Measurements from ENCODE around the gene TMEM255A. TPM values are rescaled to one million over a fixed set of nuclear protein-coding genes. Genes with fewer than 3 reads are reported as not detected.

Gene TMEM255A
- total RNA-seq, 1 experiment from 2014 or later: 3.8 TPM

- POLR2A ChIA-PET: no interaction called here
- Histone ChIP-seq H3K9me3 (no peaks in the 10 kb centered on the region), H3K36me3 (ENCODE audit: control insufficient read depth, insufficient read depth, low read length) (no peaks in the 10 kb centered on the region), H3K4me3 (ENCODE audit: low read depth, low read length) (no peak overlapping the region), H3K27me3 (replicated peaks; ENCODE audit: control insufficient read depth, insufficient read depth, low read length) (no peaks in the 10 kb centered on the region), H3K4me1 (no peaks in the 10 kb centered on the region)
- Mint-ChIP-seq H3K9me3 (ENCODE audit: unreplicated experiment) (no peaks in the 10 kb centered on the region), H3K27ac (ENCODE audit: unreplicated experiment) (no peak overlapping the region), H3K27me3 (ENCODE audit: insufficient read depth, unreplicated experiment) (no peaks in the 10 kb centered on the region), H3K4me1 (ENCODE audit: low read depth, unreplicated experiment) (no peaks in the 10 kb centered on the region), H3K4me3 (ENCODE audit: unreplicated experiment) (no peak overlapping the region), H3K36me3 (ENCODE audit: insufficient read depth, unreplicated experiment) (no peaks in the 10 kb centered on the region)
- no peak for TF ChIP-seq CTCF (IDR thresholded peaks at IDR 0.05; ENCODE audit: insufficient read depth in 1 of 2, low read depth in 1 of 2, low read length in 1 of 2, severe bottlenecking in 1 of 2, unreplicated experiment in 1 of 2)
- no TSS peak for BruUV-seq (replicated peaks)
- DNase-seq: no peak
- intact Hi-C loops (cut with micrococcal nuclease; ENCODE audit: unreplicated experiment): no loop called here
- CTCF ChIA-PET: no interaction called here
These were observed 86.9 kb downstream of the TMEM255A start for GRCh38 chrX:120224388-120224787.

GRCh38 chrX:120223374-120223773, 87.9 kb downstream of the TMEM255A start:
- Mint-ChIP-seq H3K9me3 (ENCODE audit: unreplicated experiment) (no peaks in the 10 kb centered on the region), H3K36me3 (ENCODE audit: insufficient read depth, unreplicated experiment) (no peaks in the 10 kb centered on the region), H3K4me1 (ENCODE audit: low read depth, unreplicated experiment) (no peaks in the 10 kb centered on the region), H3K27me3 (ENCODE audit: insufficient read depth, unreplicated experiment) (no peaks in the 10 kb centered on the region), H3K4me3 (ENCODE audit: unreplicated experiment) (no peak overlapping the region), H3K27ac (ENCODE audit: unreplicated experiment) (no peak overlapping the region)
- no peaks in the 10 kb centered on the region for H3K9me3 ChIP-seq
- no peaks in the 10 kb centered on the region for H3K36me3 ChIP-seq (ENCODE audit: control insufficient read depth, insufficient read depth, low read length)
- no peak for DNase-seq
- H3K4me3 ChIP-seq (ENCODE audit: low read depth, low read length): no peak overlapping the region
- BruUV-seq (replicated peaks): no TSS peak
- H3K27me3 ChIP-seq (replicated peaks; ENCODE audit: control insufficient read depth, insufficient read depth, low read length): no peaks in the 10 kb centered on the region
- CTCF ChIA-PET: no interaction called here
- no peaks in the 10 kb centered on the region for H3K4me1 ChIP-seq
- POLR2A ChIA-PET: no interaction called here
- no peak for TF ChIP-seq CTCF (IDR thresholded peaks at IDR 0.05; ENCODE audit: insufficient read depth in 1 of 2, low read depth in 1 of 2, low read length in 1 of 2, severe bottlenecking in 1 of 2, unreplicated experiment in 1 of 2)
- intact Hi-C loops (cut with micrococcal nuclease; ENCODE audit: unreplicated experiment): no loop called here

- Histone ChIP-seq H3K4me3 (ENCODE audit: low read depth, low read length) (no peak overlapping the region), H3K4me1 (no peaks in the 10 kb centered on the region), H3K27me3 (replicated peaks; ENCODE audit: control insufficient read depth, insufficient read depth, low read length) (no peaks in the 10 kb centered on the region), H3K36me3 (ENCODE audit: control insufficient read depth, insufficient read depth, low read length) (no peaks in the 10 kb centered on the region), H3K9me3 (no peaks in the 10 kb centered on the region)
- no peak overlapping the region for H3K27ac Mint-ChIP-seq (ENCODE audit: unreplicated experiment)
- peaks cover 9% of the 10 kb centered on the region for H3K9me3 Mint-ChIP-seq (ENCODE audit: unreplicated experiment)
- BruUV-seq (replicated peaks): no TSS peak
- H3K36me3 Mint-ChIP-seq (ENCODE audit: insufficient read depth, unreplicated experiment): no peaks in the 10 kb centered on the region
- peak overlapping the region; percentile 40 for H3K4me3 Mint-ChIP-seq (ENCODE audit: unreplicated experiment)
- TF ChIP-seq CTCF (IDR thresholded peaks at IDR 0.05; ENCODE audit: insufficient read depth in 1 of 2, low read depth in 1 of 2, low read length in 1 of 2, severe bottlenecking in 1 of 2, unreplicated experiment in 1 of 2): peak; percentile 45 to 68
- CTCF ChIA-PET: interaction anchor here (0.5 to 0.6 kb wide), 2 partner anchors 348 to 349 kb away, joined by 3 to 5 read pairs; no protein-coding TSS in a partner anchor
- DNase-seq: peak; percentile 52
- peaks cover 7% of the 10 kb centered on the region for H3K4me1 Mint-ChIP-seq (ENCODE audit: low read depth, unreplicated experiment)
- POLR2A ChIA-PET: no interaction called here
- intact Hi-C loops (cut with micrococcal nuclease; ENCODE audit: unreplicated experiment): loop anchor here (1.0 kb wide), 1 partner anchor 232 kb away; no protein-coding TSS in a partner anchor
- H3K27me3 Mint-ChIP-seq (ENCODE audit: insufficient read depth, unreplicated experiment): peaks cover 6% of the 10 kb centered on the region
These were observed 97.6 kb downstream of the TMEM255A start for GRCh38 chrX:120213438-120214265.

Other genes with a start within 250 kb of the TMEM255A start
- gene RHOXF2B, start 233.8 kb downstream of the TMEM255A start, total RNA-seq (2022): not detected in 2 replicates
- gene RHOXF1, start 195.5 kb downstream of the TMEM255A start, total RNA-seq (2022): not detected in 2 replicates
- gene RHOXF2, start 152.8 kb downstream of the TMEM255A start, total RNA-seq (2022): not detected in 2 replicates
- gene ZBTB33, start 60.6 kb downstream of the TMEM255A start, total RNA-seq (2022): 16.5 and 17.2 TPM in 2 replicates
- not detected in 2 replicates for gene ATP1B4, start 50.6 kb upstream of the TMEM255A start, total RNA-seq (2022)
- gene LAMP2, start 157.8 kb upstream of the TMEM255A start, total RNA-seq (2022): 101 and 119 TPM in 2 replicates
- gene CUL4B, start 249.5 kb upstream of the TMEM255A start, total RNA-seq (2022): 41.0 and 47.7 TPM in 2 replicates